ENCODE measurements around the gene RBMXL3. TPM values are rescaled to one million over a fixed set of nuclear protein-coding genes. Genes with fewer than 3 reads are reported as not detected.

Gene RBMXL3
- total and polyA plus RNA-seq, 4 donors, result not detected

DNA sequence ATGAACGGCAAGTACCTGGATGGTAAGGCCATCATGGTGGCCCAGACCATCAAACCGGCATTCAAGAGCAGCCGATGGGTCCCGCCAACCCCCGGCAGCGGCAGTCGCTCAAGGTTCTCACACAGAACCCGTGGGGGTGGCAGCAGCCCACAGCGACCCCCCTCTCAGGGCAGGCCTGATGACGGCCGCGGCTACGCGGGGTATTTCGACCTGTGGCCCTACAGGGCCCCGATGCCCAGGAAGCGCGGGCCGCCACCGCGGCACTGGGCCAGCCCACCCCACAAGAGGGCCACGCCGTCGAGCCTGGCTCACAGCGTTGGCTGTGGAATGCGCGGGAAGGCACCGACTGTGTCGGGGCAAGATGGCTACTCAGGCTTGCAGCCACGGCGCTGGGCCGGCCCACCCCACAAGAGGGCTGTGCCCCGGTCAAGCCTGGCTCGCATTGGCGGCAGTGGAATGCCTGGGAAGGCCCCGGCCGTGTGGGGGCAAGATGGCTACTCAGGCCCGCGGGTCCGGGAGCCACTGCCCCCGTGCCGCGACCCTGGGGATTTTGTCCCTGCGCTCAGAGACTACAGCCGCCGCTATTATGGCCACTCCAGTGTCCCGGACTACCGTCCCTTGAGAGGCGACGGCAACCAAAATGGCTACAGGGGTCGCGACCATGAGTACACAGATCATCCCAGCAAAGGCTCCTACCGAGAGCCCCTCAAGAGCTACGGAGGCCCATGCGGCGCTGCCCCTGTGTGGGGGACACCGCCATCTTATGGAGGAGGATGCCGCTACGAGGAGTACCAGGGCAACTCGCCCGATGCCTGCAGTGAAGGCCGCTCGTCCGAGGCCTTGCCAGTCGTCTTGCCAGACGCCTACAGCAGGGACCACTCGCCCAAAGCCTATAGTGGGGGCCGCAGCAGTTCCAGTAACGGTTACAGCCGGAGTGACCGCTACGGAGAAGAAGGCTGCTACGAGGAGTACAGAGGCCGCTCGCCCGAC lies 731 bp downstream of the RBMXL3 start:
- H3K27ac ChIP-seq (ENCODE audit: low read depth in 1 of 2, low read length in 2 of 2), result no peak overlapping the region
- H3K9ac ChIP-seq (ENCODE audit: low read depth in 1 of 2, low read length in 2 of 2), result no peak overlapping the region
- H3K9me3 ChIP-seq (ENCODE audit: control insufficient read depth in 4 of 4, low read length in 3 of 4), result peaks cover 0 to 2% (median 0%) of the 10 kb centered on the region in 4 donors
- WGBS, result 96% methylated on average over 76 of the region's 76 CpGs
- no peaks in the 10 kb centered on the region for H3K4me1 ChIP-seq (ENCODE audit: control insufficient read depth in 4 of 4, insufficient read depth in 4 of 4, low read length in 3 of 4)
- H3K27me3 ChIP-seq (ENCODE audit: control insufficient read depth in 4 of 4, insufficient read depth in 4 of 4, low read length in 3 of 4), result peaks cover 0 to 3% (median 0%) of the 10 kb centered on the region in 4 donors
- TF ChIP-seq HNF4A (conservative IDR thresholded peaks at IDR 0.05), result no peak
- no peak for TF ChIP-seq FOXA2 (IDR thresholded peaks at IDR 0.05)
- no peak for TF ChIP-seq TAF1 (conservative IDR thresholded peaks at IDR 0.05)
- no peak for TF ChIP-seq FOXA1 (IDR thresholded peaks at IDR 0.05)
- TF ChIP-seq JUND (IDR thresholded peaks at IDR 0.05), result no peak
- no peak for TF ChIP-seq HNF4G (IDR thresholded peaks at IDR 0.05)
- TF ChIP-seq, protein P1, sequence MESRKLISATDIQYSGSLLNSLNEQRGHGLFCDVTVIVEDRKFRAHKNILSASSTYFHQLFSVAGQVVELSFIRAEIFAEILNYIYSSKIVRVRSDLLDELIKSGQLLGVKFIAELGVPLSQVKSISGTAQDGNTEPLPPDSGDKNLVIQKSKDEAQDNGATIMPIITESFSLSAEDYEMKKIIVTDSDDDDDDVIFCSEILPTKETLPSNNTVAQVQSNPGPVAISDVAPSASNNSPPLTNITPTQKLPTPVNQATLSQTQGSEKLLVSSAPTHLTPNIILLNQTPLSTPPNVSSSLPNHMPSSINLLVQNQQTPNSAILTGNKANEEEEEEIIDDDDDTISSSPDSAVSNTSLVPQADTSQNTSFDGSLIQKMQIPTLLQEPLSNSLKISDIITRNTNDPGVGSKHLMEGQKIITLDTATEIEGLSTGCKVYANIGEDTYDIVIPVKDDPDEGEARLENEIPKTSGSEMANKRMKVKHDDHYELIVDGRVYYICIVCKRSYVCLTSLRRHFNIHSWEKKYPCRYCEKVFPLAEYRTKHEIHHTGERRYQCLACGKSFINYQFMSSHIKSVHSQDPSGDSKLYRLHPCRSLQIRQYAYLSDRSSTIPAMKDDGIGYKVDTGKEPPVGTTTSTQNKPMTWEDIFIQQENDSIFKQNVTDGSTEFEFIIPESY (IDR thresholded peaks at IDR 0.05), result no peak
- no peak for TF ChIP-seq GABPA (IDR thresholded peaks at IDR 0.05 in 1 of 2, conservative IDR thresholded peaks at IDR 0.05 in 1 of 2)
- TF ChIP-seq EGR1 (IDR thresholded peaks at IDR 0.05; ENCODE audit: low read depth in 2 of 2), result no peak
- TF ChIP-seq, protein P2, sequence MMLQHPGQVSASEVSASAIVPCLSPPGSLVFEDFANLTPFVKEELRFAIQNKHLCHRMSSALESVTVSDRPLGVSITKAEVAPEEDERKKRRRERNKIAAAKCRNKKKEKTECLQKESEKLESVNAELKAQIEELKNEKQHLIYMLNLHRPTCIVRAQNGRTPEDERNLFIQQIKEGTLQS (IDR thresholded peaks at IDR 0.05), result no peak
- TF ChIP-seq, protein P3, sequence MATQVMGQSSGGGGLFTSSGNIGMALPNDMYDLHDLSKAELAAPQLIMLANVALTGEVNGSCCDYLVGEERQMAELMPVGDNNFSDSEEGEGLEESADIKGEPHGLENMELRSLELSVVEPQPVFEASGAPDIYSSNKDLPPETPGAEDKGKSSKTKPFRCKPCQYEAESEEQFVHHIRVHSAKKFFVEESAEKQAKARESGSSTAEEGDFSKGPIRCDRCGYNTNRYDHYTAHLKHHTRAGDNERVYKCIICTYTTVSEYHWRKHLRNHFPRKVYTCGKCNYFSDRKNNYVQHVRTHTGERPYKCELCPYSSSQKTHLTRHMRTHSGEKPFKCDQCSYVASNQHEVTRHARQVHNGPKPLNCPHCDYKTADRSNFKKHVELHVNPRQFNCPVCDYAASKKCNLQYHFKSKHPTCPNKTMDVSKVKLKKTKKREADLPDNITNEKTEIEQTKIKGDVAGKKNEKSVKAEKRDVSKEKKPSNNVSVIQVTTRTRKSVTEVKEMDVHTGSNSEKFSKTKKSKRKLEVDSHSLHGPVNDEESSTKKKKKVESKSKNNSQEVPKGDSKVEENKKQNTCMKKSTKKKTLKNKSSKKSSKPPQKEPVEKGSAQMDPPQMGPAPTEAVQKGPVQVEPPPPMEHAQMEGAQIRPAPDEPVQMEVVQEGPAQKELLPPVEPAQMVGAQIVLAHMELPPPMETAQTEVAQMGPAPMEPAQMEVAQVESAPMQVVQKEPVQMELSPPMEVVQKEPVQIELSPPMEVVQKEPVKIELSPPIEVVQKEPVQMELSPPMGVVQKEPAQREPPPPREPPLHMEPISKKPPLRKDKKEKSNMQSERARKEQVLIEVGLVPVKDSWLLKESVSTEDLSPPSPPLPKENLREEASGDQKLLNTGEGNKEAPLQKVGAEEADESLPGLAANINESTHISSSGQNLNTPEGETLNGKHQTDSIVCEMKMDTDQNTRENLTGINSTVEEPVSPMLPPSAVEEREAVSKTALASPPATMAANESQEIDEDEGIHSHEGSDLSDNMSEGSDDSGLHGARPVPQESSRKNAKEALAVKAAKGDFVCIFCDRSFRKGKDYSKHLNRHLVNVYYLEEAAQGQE (IDR thresholded peaks at IDR 0.05), result no peak
- TF ChIP-seq RXRA (IDR thresholded peaks at IDR 0.05), result no peak
- no peak for TF ChIP-seq RAD21 (IDR thresholded peaks at IDR 0.05)
- no peak overlapping the region for H3K4me3 ChIP-seq (ENCODE audit: low read depth in 1 of 3, low read length in 3 of 3)
- no peak for DNase-seq (ENCODE audit: low spot score)
- no peaks in the 10 kb centered on the region for H3K36me3 ChIP-seq (ENCODE audit: control insufficient read depth in 4 of 4, insufficient read depth in 3 of 4, low read depth in 1 of 4, low read length in 3 of 4)

DNA sequence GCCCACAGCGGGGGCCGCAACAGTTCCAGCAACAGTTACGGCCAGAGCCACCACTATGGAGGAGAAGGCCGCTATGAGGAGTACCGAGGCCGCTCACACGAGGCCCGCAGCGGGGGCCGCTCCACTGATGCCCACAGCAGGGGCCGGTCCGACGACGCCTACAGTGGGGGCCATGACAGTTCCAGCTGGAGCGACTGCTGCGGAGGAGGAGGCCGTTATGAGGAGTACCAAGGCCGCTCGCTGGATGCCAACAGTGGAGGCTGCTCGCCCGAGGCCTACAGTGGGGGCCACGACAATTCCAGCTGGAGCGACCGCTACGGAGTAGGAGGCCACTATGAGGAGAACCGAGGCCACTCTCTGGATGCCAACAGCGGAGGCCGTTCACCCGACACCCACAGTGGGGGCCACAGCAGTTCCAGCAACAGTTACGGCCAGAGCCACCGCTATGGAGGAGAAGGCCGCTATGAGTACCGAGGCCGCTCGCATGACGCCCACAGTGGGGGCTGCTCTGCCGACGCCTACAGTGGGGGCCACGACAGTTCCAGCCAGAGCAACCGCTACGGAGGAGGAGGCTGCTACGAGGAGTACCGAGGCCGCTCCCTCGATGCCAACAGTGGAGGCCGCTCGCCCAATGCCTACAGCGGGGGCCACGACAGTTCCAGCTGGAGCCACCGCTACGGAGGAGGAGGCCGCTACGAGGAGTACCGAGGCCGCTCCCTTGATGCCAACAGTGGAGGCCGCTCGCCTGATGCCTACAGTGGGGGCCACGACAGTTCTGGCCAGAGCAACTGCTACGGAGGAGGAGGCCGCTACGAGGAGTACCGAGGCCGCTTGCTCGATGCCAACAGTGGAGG lies 1.7 kb downstream of the RBMXL3 start:
- H3K4me3 ChIP-seq (ENCODE audit: low read depth in 1 of 3, low read length in 3 of 3), result no peak overlapping the region
- no peak for DNase-seq (ENCODE audit: low spot score)
- TF ChIP-seq, protein P4, sequence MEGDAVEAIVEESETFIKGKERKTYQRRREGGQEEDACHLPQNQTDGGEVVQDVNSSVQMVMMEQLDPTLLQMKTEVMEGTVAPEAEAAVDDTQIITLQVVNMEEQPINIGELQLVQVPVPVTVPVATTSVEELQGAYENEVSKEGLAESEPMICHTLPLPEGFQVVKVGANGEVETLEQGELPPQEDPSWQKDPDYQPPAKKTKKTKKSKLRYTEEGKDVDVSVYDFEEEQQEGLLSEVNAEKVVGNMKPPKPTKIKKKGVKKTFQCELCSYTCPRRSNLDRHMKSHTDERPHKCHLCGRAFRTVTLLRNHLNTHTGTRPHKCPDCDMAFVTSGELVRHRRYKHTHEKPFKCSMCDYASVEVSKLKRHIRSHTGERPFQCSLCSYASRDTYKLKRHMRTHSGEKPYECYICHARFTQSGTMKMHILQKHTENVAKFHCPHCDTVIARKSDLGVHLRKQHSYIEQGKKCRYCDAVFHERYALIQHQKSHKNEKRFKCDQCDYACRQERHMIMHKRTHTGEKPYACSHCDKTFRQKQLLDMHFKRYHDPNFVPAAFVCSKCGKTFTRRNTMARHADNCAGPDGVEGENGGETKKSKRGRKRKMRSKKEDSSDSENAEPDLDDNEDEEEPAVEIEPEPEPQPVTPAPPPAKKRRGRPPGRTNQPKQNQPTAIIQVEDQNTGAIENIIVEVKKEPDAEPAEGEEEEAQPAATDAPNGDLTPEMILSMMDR (IDR thresholded peaks at IDR 0.05; ENCODE audit: low read depth, low read length, missing input control), result no peak
- TF ChIP-seq GABPA (IDR thresholded peaks at IDR 0.05 in 1 of 2, conservative IDR thresholded peaks at IDR 0.05 in 1 of 2), result no peak
- TF ChIP-seq JUND (IDR thresholded peaks at IDR 0.05), result no peak
- TF ChIP-seq NR2F2 (IDR thresholded peaks at IDR 0.05), result no peak
- no peak for TF ChIP-seq FOXA2 (IDR thresholded peaks at IDR 0.05)
- TF ChIP-seq TAF1 (conservative IDR thresholded peaks at IDR 0.05), result no peak
- TF ChIP-seq, protein P1 (IDR thresholded peaks at IDR 0.05), result no peak
- no peak for TF ChIP-seq HNF4A (conservative IDR thresholded peaks at IDR 0.05)
- H3K27ac ChIP-seq (ENCODE audit: low read depth in 1 of 2, low read length in 2 of 2), result no peak overlapping the region
- 98% methylated on average over 64 of the region's 64 CpGs for WGBS
- H3K4me1 ChIP-seq (ENCODE audit: control insufficient read depth in 4 of 4, insufficient read depth in 4 of 4, low read length in 3 of 4), result no peaks in the 10 kb centered on the region
- H3K9ac ChIP-seq (ENCODE audit: low read depth in 1 of 2, low read length in 2 of 2), result no peak overlapping the region
- H3K9me3 ChIP-seq (ENCODE audit: control insufficient read depth in 4 of 4, low read length in 3 of 4), result peaks cover 0 to 2% (median 0%) of the 10 kb centered on the region in 4 donors
- no peaks in the 10 kb centered on the region for H3K36me3 ChIP-seq (ENCODE audit: control insufficient read depth in 4 of 4, insufficient read depth in 3 of 4, low read depth in 1 of 4, low read length in 3 of 4)
- H3K27me3 ChIP-seq (ENCODE audit: control insufficient read depth in 4 of 4, insufficient read depth in 4 of 4, low read length in 3 of 4), result no peaks in the 10 kb centered on the region

Measured in liver (tissue), 9 donors.